Measurements from ENCODE around the gene M1AP. TPM values are rescaled to one million over a fixed set of nuclear protein-coding genes. Genes with fewer than 3 reads are reported as not detected.

Gene M1AP
- total and polyA plus RNA-seq, 9 of the 15 experiments (the other 6 are each of a cell fraction or from before 2014, with no cell fraction given): 0.06 to 0.33 (median 0.11) TPM; not detected in 4

GRCh38 chr2:74548900-74549826 lies 99.0 kb downstream of the M1AP start (continued):
- TF ChIP-seq CBX5 (IDR thresholded peaks at IDR 0.05; ENCODE audit: borderline replicate concordance, low read depth): no peak
- no peak for TF ChIP-seq CTCFL (IDR thresholded peaks at IDR 0.05; ENCODE audit: borderline replicate concordance, insufficient read depth, low read depth, low read length, poor library complexity, severe bottlenecking)
- no peak for TF ChIP-seq SRF (CRISPR knock-in tag; IDR thresholded peaks at IDR 0.05)
- TF ChIP-seq ZNF146 (CRISPR knock-in tag; IDR thresholded peaks at IDR 0.05; ENCODE audit: unreplicated experiment): no peak
- TF ChIP-seq TSHZ1 (CRISPR knock-in tag; IDR thresholded peaks at IDR 0.05): no peak
- no peak for TF ChIP-seq FOXP1 (CRISPR knock-in tag; IDR thresholded peaks at IDR 0.05)
- TF ChIP-seq CBFB (CRISPR knock-in tag; IDR thresholded peaks at IDR 0.05): no peak
- no peak for TF ChIP-seq CCAR2 (IDR thresholded peaks at IDR 0.05; ENCODE audit: low read depth, low read length)
- TF ChIP-seq EGR1 (conservative IDR thresholded peaks at IDR 0.05): peak; percentile 66
- no peak for TF ChIP-seq ZBTB11 (CRISPR knock-in tag; IDR thresholded peaks at IDR 0.05)
- no peak for TF ChIP-seq ZFP91 (CRISPR knock-in tag; IDR thresholded peaks at IDR 0.05)
- no peak for TF ChIP-seq TFAM (CRISPR knock-in tag; conservative IDR thresholded peaks at IDR 0.05)
- peak; percentile 60 for TF ChIP-seq SUPT5H (IDR thresholded peaks at IDR 0.05)
